ENCODE measurements around the gene ACTL10.

DNA sequence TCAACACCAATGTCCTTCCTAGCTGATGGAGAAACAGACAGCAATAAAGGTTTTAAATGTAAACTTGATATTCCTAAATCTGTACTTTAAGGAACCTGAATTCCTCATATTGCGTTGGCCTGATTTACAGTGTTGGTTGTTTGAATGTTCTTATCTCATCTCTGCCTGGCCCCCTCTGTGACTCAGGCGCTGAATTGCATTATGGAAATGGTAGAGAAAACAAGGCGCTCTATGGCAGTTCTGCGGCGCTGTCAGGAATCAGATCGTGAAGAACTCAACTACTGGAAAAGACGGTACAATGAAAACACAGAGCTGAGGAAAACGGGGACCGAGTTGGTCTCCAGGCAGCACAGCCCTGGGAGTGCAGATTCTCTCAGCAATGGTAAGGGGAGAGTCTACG is 37.2 kb upstream of the ACTL10 start:
- no peak for TF ChIP-seq ZNF589 (CRISPR knock-in tag; conservative IDR thresholded peaks at IDR 0.05)
- no peak for TF ChIP-seq POLR2A (IDR thresholded peaks at IDR 0.05; ENCODE audit: insufficient read depth in 1 of 2, low read depth in 2 of 2, low read length in 2 of 2)
- TF ChIP-seq, protein P1, sequence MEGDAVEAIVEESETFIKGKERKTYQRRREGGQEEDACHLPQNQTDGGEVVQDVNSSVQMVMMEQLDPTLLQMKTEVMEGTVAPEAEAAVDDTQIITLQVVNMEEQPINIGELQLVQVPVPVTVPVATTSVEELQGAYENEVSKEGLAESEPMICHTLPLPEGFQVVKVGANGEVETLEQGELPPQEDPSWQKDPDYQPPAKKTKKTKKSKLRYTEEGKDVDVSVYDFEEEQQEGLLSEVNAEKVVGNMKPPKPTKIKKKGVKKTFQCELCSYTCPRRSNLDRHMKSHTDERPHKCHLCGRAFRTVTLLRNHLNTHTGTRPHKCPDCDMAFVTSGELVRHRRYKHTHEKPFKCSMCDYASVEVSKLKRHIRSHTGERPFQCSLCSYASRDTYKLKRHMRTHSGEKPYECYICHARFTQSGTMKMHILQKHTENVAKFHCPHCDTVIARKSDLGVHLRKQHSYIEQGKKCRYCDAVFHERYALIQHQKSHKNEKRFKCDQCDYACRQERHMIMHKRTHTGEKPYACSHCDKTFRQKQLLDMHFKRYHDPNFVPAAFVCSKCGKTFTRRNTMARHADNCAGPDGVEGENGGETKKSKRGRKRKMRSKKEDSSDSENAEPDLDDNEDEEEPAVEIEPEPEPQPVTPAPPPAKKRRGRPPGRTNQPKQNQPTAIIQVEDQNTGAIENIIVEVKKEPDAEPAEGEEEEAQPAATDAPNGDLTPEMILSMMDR (CRISPR knock-in tag; IDR thresholded peaks at IDR 0.05) = no peak
- no peak for TF ChIP-seq MIER2 (CRISPR knock-in tag; IDR thresholded peaks at IDR 0.05)
- TF ChIP-seq ZNF792 (CRISPR knock-in tag; IDR thresholded peaks at IDR 0.05) = no peak
- TF ChIP-seq ZNF12 (CRISPR knock-in tag; IDR thresholded peaks at IDR 0.05) = no peak
- TF ChIP-seq CBX1 (IDR thresholded peaks at IDR 0.05; ENCODE audit: low read depth) = no peak
- no peak for TF ChIP-seq SP1 (IDR thresholded peaks at IDR 0.05)
- TF ChIP-seq SP1 (CRISPR knock-in tag; IDR thresholded peaks at IDR 0.05) = no peak
- TF ChIP-seq SMARCE1 (IDR thresholded peaks at IDR 0.05; ENCODE audit: borderline replicate concordance) = no peak
- no peak for TF ChIP-seq ZNF407 (CRISPR knock-in tag; IDR thresholded peaks at IDR 0.05; ENCODE audit: not compliant biosample characterization)
- TF ChIP-seq RXRA (CRISPR knock-in tag; IDR thresholded peaks at IDR 0.05) = no peak
